ENCODE measurements around the gene TESMIN.

TESMIN gene

GRCh38 chr11:68753300-68753699 lies 2.0 kb upstream of the TESMIN start:
- no peak overlapping the region for H3K4me3 ChIP-seq (ENCODE audit: severe bottlenecking)
- DNase-seq (ENCODE audit: low spot score) = no peak
- no peaks in the 10 kb centered on the region for H3K9me3 ChIP-seq (ENCODE audit: severe bottlenecking)
- TF ChIP-seq, protein P1, sequence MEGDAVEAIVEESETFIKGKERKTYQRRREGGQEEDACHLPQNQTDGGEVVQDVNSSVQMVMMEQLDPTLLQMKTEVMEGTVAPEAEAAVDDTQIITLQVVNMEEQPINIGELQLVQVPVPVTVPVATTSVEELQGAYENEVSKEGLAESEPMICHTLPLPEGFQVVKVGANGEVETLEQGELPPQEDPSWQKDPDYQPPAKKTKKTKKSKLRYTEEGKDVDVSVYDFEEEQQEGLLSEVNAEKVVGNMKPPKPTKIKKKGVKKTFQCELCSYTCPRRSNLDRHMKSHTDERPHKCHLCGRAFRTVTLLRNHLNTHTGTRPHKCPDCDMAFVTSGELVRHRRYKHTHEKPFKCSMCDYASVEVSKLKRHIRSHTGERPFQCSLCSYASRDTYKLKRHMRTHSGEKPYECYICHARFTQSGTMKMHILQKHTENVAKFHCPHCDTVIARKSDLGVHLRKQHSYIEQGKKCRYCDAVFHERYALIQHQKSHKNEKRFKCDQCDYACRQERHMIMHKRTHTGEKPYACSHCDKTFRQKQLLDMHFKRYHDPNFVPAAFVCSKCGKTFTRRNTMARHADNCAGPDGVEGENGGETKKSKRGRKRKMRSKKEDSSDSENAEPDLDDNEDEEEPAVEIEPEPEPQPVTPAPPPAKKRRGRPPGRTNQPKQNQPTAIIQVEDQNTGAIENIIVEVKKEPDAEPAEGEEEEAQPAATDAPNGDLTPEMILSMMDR (IDR thresholded peaks at IDR 0.05; ENCODE audit: poor library complexity, severe bottlenecking) = no peak
- no peak for ATAC-seq (ENCODE audit: low read depth)
- H3K4me1 ChIP-seq (ENCODE audit: insufficient read depth, poor library complexity, severe bottlenecking) = no peaks in the 10 kb centered on the region
- H3K27ac ChIP-seq (ENCODE audit: poor library complexity, severe bottlenecking) = no peak overlapping the region
- H3K36me3 ChIP-seq (ENCODE audit: low read depth) = peaks cover under 1% of the 10 kb centered on the region; the same call in 1 of the 2 replicates
- H3K27me3 ChIP-seq (ENCODE audit: insufficient read depth, poor library complexity, severe bottlenecking) = no peaks in the 10 kb centered on the region

GRCh38 chr11:68751004-68751325 lies 355 bp downstream of the TESMIN start:
- TF ChIP-seq, protein P1 (IDR thresholded peaks at IDR 0.05; ENCODE audit: poor library complexity, severe bottlenecking) = no peak
- DNase-seq (ENCODE audit: low spot score) (no peak), ATAC-seq (ENCODE audit: low read depth) (no peak)
- Histone ChIP-seq H3K9me3 (ENCODE audit: severe bottlenecking) (no peaks in the 10 kb centered on the region), H3K4me1 (ENCODE audit: insufficient read depth, poor library complexity, severe bottlenecking) (no peaks in the 10 kb centered on the region), H3K27ac (ENCODE audit: poor library complexity, severe bottlenecking) (peak overlapping the region; percentile 44), H3K36me3 (ENCODE audit: low read depth) (peaks cover 7% of the 10 kb centered on the region; the same call in 1 of the 2 replicates), H3K4me3 (ENCODE audit: severe bottlenecking) (peak overlapping the region; percentile 71), H3K27me3 (ENCODE audit: insufficient read depth, poor library complexity, severe bottlenecking) (no peaks in the 10 kb centered on the region)

- ATAC-seq (ENCODE audit: low read depth) (no peak), DNase-seq (ENCODE audit: low spot score) (no peak)
- Histone ChIP-seq H3K27ac (ENCODE audit: poor library complexity, severe bottlenecking) (peak overlapping the region; percentile 44), H3K27me3 (ENCODE audit: insufficient read depth, poor library complexity, severe bottlenecking) (no peaks in the 10 kb centered on the region), H3K4me1 (ENCODE audit: insufficient read depth, poor library complexity, severe bottlenecking) (no peaks in the 10 kb centered on the region), H3K9me3 (ENCODE audit: severe bottlenecking) (no peaks in the 10 kb centered on the region), H3K4me3 (ENCODE audit: severe bottlenecking) (no peak overlapping the region), H3K36me3 (ENCODE audit: low read depth) (peaks cover 12% of the 10 kb centered on the region; the same call in 1 of the 2 replicates)
- TF ChIP-seq, protein P1 (IDR thresholded peaks at IDR 0.05; ENCODE audit: poor library complexity, severe bottlenecking) = no peak
Observed at GRCh38 chr11:68750195-68751003, 921 bp downstream of the TESMIN start.

GRCh38 chr11:68749229-68750123 lies 1.8 kb downstream of the TESMIN start:
- Histone ChIP-seq H3K36me3 (ENCODE audit: low read depth) (peaks cover 18% of the 10 kb centered on the region), H3K4me1 (ENCODE audit: insufficient read depth, poor library complexity, severe bottlenecking) (no peaks in the 10 kb centered on the region), H3K27ac (ENCODE audit: poor library complexity, severe bottlenecking) (no peak overlapping the region), H3K9me3 (ENCODE audit: severe bottlenecking) (no peaks in the 10 kb centered on the region), H3K4me3 (ENCODE audit: severe bottlenecking) (no peak overlapping the region), H3K27me3 (ENCODE audit: insufficient read depth, poor library complexity, severe bottlenecking) (no peaks in the 10 kb centered on the region)
- TF ChIP-seq, protein P1 (IDR thresholded peaks at IDR 0.05; ENCODE audit: poor library complexity, severe bottlenecking) = no peak
- no peak for DNase-seq (ENCODE audit: low spot score)
- no peak for ATAC-seq (ENCODE audit: low read depth)

Data from RWPE2 (cell line).